T-helper 1 cell treated with Interleukin-12 subunit alpha and Interleukin-12 subunit beta and Interleukin-4 antibody, amounts not matched to agents 30 μg/mL and 1 μg/mL, for 36 hours (primary cell): ENCODE data around the gene SPATA13.
"Not testable (repeated sequence)": the region's sequence is repeated elsewhere in the genome, so short reads cannot be mapped to it uniquely, and the experiment has no call there.

Experiments used
- H3K27ac Mint-ChIP-seq: one replicate; pipeline ENCODE4 v1.8.0; 2021; ENCODE audit warnings: mild to moderate bottlenecking, mixed read lengths
- H3K27me3 Mint-ChIP-seq: one replicate; pipeline ENCODE4 v1.8.0; 2021; ENCODE audit warnings: low read depth, mixed read lengths
- H3K36me3 Mint-ChIP-seq: one replicate; pipeline ENCODE4 v1.8.0; 2021; ENCODE audit warnings: low read depth, mixed read lengths
- H3K4me1 Mint-ChIP-seq: one replicate; pipeline ENCODE4 v1.8.0; 2021; ENCODE audit warnings: low read depth, mixed read lengths
- H3K4me3 Mint-ChIP-seq: one replicate; pipeline ENCODE4 v1.8.0; 2021; ENCODE audit warnings: mild to moderate bottlenecking, moderate library complexity, mixed read lengths
- H3K9me3 Mint-ChIP-seq: one replicate; pipeline ENCODE4 v1.8.0; 2021; ENCODE audit warnings: mixed read lengths

The SPATA13 gene

DNA sequence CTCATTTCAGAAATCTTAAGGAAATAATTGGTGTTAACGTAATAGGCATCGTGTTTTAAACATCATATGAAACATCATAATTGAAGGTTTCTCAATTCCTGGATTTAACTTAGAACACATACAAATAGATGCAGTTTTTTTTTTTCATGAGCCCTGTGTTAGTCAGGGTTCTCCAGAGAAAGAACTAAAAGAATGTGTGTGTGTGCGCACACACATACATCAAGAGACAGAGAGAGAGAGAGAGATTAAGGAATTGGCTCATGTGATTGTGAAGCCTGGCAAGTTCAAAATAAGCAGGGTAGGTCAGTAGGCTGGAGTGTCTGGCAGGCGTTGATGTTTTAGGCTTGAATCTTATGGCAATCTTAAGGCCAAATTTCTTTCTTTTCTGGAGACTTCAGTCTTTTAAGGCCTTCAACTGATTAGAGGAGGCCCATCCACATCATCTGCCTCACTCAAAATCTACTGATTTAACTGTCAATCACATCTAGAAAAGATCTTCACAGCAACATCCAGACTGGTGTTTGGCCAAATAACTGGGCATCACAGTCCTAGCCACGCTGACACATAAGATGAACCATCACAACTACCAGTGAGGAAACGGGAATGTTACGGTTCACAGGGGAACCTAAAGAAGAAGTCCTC lies 25.2 kb downstream of the SPATA13 start:
- Mint-ChIP-seq H3K4me3 (no peak overlapping the region), H3K4me1 (peaks cover 44% of the 10 kb centered on the region), H3K36me3 (peaks cover 8% of the 10 kb centered on the region), H3K27me3 (no peaks in the 10 kb centered on the region), H3K9me3 (peaks cover 5% of the 10 kb centered on the region), H3K27ac (no peak overlapping the region)

- Mint-ChIP-seq H3K9me3 (peaks cover 2% of the 10 kb centered on the region), H3K27me3 (no peaks in the 10 kb centered on the region), H3K27ac (peak overlapping the region; percentile 63), H3K4me3 (no peak overlapping the region), H3K36me3 (peaks cover 5% of the 10 kb centered on the region), H3K4me1 (peaks cover 42% of the 10 kb centered on the region)
These were observed 26.7 kb downstream of the SPATA13 start for GRCh38 chr13:24187185-24187584.

- Mint-ChIP-seq H3K9me3 (no peaks in the 10 kb centered on the region), H3K4me1 (peaks cover 23% of the 10 kb centered on the region), H3K4me3 (no peak overlapping the region), H3K27me3 (no peaks in the 10 kb centered on the region), H3K27ac (no peak overlapping the region), H3K36me3 (no peaks in the 10 kb centered on the region)
These were observed 31.7 kb downstream of the SPATA13 start for GRCh38 chr13:24192057-24192810.

GRCh38 chr13:24192811-24193162 lies 32.3 kb downstream of the SPATA13 start:
- H3K36me3 Mint-ChIP-seq, result no peaks in the 10 kb centered on the region
- H3K27ac Mint-ChIP-seq, result no peak overlapping the region

GRCh38 chr13:24194447-24194846 lies 33.9 kb downstream of the SPATA13 start:
- Mint-ChIP-seq H3K9me3 (no peaks in the 10 kb centered on the region), H3K27ac (no peak overlapping the region), H3K4me1 (peaks cover 7% of the 10 kb centered on the region), H3K27me3 (no peaks in the 10 kb centered on the region), H3K4me3 (no peak overlapping the region), H3K36me3 (no peaks in the 10 kb centered on the region)

More at GRCh38 chr13:24192811-24193162, 32.3 kb downstream of the SPATA13 start:
- peaks cover 17% of the 10 kb centered on the region for H3K4me1 Mint-ChIP-seq
- H3K4me3 Mint-ChIP-seq, result no peak overlapping the region
- H3K27me3 Mint-ChIP-seq, result no peaks in the 10 kb centered on the region
- no peaks in the 10 kb centered on the region for H3K9me3 Mint-ChIP-seq

GRCh38 chr13:24195626-24196025 lies 35.1 kb downstream of the SPATA13 start:
- H3K27ac Mint-ChIP-seq, result no peak overlapping the region
- H3K4me3 Mint-ChIP-seq, result no peak overlapping the region
- no peaks in the 10 kb centered on the region for H3K27me3 Mint-ChIP-seq
- H3K4me1 Mint-ChIP-seq, result peaks cover 7% of the 10 kb centered on the region
- H3K9me3 Mint-ChIP-seq, result no peaks in the 10 kb centered on the region
- H3K36me3 Mint-ChIP-seq, result no peaks in the 10 kb centered on the region

GRCh38 chr13:24196593-24197197 lies 36.2 kb downstream of the SPATA13 start:
- Mint-ChIP-seq H3K4me3 (no peak overlapping the region), H3K36me3 (peaks cover 2% of the 10 kb centered on the region), H3K27ac (no peak overlapping the region), H3K27me3 (no peaks in the 10 kb centered on the region), H3K9me3 (no peaks in the 10 kb centered on the region), H3K4me1 (peaks cover 7% of the 10 kb centered on the region)

- H3K27me3 Mint-ChIP-seq, result no peaks in the 10 kb centered on the region
- peaks cover 4% of the 10 kb centered on the region for H3K36me3 Mint-ChIP-seq
- no peak overlapping the region for H3K27ac Mint-ChIP-seq
- H3K4me1 Mint-ChIP-seq, result peaks cover 9% of the 10 kb centered on the region
- no peaks in the 10 kb centered on the region for H3K9me3 Mint-ChIP-seq
- no peak overlapping the region for H3K4me3 Mint-ChIP-seq
These were observed 38.5 kb downstream of the SPATA13 start for GRCh38 chr13:24199016-24199415.

DNA sequence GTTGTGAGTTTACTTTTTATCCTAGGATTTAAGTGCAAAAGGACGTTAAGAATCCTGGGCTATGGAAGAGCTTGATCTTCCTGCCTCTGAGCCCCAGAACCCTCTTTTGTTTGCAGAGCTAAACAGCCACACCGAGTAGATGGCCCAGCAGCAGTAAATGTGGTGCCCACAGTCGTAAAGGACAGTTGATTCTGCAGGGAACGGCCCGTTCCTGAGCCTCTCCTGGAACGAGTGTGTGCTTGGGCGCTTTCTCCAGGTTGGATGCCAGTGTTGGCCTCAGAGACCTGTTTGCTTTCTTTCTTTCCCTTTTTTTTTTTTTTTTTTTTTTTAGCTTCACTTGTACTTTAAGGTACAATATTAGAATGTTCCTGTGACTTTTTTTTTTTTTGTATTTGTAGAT lies 41.7 kb downstream of the SPATA13 start:
- no peak overlapping the region for H3K27ac Mint-ChIP-seq
- H3K9me3 Mint-ChIP-seq, result no peaks in the 10 kb centered on the region
- H3K27me3 Mint-ChIP-seq, result peaks cover 5% of the 10 kb centered on the region
- H3K36me3 Mint-ChIP-seq, result peaks cover 9% of the 10 kb centered on the region
- peaks cover 26% of the 10 kb centered on the region for H3K4me1 Mint-ChIP-seq
- no peak overlapping the region for H3K4me3 Mint-ChIP-seq

DNA sequence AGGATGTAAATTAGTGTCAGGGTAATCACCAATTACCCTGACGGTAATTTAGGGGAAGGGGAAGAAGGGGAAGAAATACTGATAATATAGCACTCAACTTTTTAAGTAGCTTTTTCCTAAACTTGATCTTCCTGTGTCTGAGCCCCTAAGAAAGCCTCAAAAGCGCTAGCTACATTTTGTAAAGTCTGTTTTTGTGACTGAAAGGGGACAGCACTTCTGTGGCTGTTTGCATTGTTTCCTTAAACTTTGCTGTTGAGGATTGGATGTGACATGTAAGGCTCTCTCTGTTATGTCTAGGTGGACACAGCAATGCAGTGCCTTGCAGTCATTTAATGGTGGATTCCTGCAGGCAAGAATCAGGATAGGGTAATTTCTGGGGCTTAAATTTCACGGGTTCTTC lies 42.8 kb downstream of the SPATA13 start:
- Mint-ChIP-seq H3K36me3 (peaks cover 9% of the 10 kb centered on the region), H3K4me3 (no peak overlapping the region), H3K27me3 (peaks cover 5% of the 10 kb centered on the region), H3K9me3 (no peaks in the 10 kb centered on the region), H3K4me1 (peaks cover 27% of the 10 kb centered on the region), H3K27ac (no peak overlapping the region)

- H3K27ac Mint-ChIP-seq, result no peak overlapping the region
- H3K27me3 Mint-ChIP-seq, result peaks cover 5% of the 10 kb centered on the region
These were observed 43.3 kb downstream of the SPATA13 start for GRCh38 chr13:24203811-24204210.

GRCh38 chr13:24205076-24205475 lies 44.6 kb downstream of the SPATA13 start:
- H3K9me3 Mint-ChIP-seq, H3K27ac Mint-ChIP-seq, H3K36me3 Mint-ChIP-seq, H3K27me3 Mint-ChIP-seq, H3K4me3 Mint-ChIP-seq: not testable (repeated sequence)
- peaks cover 31% of the 10 kb centered on the region for H3K4me1 Mint-ChIP-seq

More at GRCh38 chr13:24203811-24204210, 43.3 kb downstream of the SPATA13 start:
- peaks cover 9% of the 10 kb centered on the region for H3K36me3 Mint-ChIP-seq
- no peaks in the 10 kb centered on the region for H3K9me3 Mint-ChIP-seq
- H3K4me1 Mint-ChIP-seq, result peaks cover 31% of the 10 kb centered on the region
- H3K4me3 Mint-ChIP-seq, result peak overlapping the region; percentile 56

DNA sequence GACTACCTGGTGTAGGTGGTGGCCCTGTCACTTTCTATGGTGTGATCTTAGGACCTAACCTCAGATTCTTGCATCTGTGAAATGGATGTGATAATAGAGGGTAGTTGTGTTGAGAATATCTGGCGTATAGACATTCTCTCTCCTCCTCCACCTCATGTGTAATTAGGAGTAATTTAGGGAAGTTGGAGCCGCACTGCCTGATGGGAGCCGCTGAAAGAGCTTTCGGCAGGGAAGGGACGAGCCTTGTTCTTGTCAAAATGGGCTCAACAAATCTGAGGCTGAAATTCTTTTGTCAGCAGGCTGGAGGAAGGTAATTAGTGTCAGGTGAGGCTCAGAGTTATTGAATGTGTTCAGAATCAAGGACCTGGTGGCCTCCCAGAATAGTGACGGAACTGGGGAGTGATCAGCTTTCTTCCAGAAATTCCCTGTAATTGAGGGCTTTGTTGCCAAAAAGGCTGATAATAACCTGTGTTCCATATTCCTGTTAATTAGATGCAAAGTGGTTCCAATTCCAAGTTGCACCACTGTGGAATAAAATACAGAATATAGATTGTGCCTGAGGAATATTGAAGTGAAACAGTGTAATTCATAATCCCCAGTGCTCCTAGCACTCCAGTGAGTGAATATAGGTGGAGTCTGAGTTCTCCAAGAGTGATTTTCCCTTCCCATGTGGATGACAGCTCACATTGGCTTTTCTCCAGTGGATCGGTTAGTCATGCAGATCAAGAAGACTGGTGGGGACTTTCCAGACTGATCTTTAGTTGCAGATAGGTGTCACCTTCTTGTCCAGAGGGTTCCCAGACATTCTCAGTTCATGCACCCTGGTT lies 47.5 kb downstream of the SPATA13 start:
- Mint-ChIP-seq H3K4me3 (no peak overlapping the region), H3K27ac (no peak overlapping the region), H3K9me3 (no peaks in the 10 kb centered on the region), H3K27me3 (peaks cover 5% of the 10 kb centered on the region), H3K4me1 (peaks cover 32% of the 10 kb centered on the region), H3K36me3 (peaks cover 5% of the 10 kb centered on the region)

DNA sequence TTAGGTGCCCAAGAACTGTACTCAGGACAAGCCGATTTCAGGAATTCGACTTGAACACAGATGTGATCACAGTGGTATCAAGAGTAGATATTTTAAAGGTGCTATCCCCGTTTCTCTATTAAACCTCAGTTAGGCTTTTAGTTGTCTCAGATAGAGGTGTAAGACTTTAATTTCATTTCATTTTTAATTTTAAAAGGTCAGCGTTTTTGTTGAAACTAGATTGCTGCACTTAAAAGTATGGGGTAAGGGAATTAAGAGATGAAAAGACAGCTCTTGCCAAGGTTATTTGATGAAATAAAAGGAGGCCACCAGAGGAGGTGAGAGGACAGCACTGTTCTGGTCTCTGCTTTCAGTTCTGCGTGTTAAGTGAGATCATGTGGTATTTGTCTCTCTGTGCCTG lies 48.6 kb downstream of the SPATA13 start:
- no peak overlapping the region for H3K27ac Mint-ChIP-seq
- peaks cover 5% of the 10 kb centered on the region for H3K27me3 Mint-ChIP-seq
- no peaks in the 10 kb centered on the region for H3K9me3 Mint-ChIP-seq

More for the DNA sequence above, 48.6 kb downstream of the SPATA13 start:
- H3K4me1 Mint-ChIP-seq, result peaks cover 23% of the 10 kb centered on the region
- H3K4me3 Mint-ChIP-seq, result no peak overlapping the region
- peaks cover 5% of the 10 kb centered on the region for H3K36me3 Mint-ChIP-seq
